HG03342 (cell line): Measurements from ENCODE around the gene STXBP5L.
"Not testable (repeated sequence)": the region's sequence is repeated elsewhere in the genome, so short reads cannot be mapped to it uniquely, and the experiment has no call there.

Experiments used
- ATAC-seq: cut with Tn5 transposase; IDR thresholded peaks from one replicate; pipeline ENCODE4 v1.9.1; 2021; ENCODE audit warnings: mild to moderate bottlenecking, moderate library complexity; ENCODE audit not compliant: unreplicated experiment

The STXBP5L gene

GRCh38 chr3:120908030-120908794 is at the start of gene STXBP5L:
Gene STXBP5L (plus strand): TSS chr3:120908205. CDS start chr3:120909579, 1,374 bp downstream.
- peak; percentile 98 for ATAC-seq

- no peak for ATAC-seq
Measured at GRCh38 chr3:120858521-120858920, 49.5 kb upstream of the STXBP5L start.

- no peak for ATAC-seq
Measured at GRCh38 chr3:120864541-120864940, 43.5 kb upstream of the STXBP5L start.

GRCh38 chr3:120875507-120875906 is 32.5 kb upstream of the STXBP5L start:
- ATAC-seq: no peak

GRCh38 chr3:120875989-120876388 is 32.0 kb upstream of the STXBP5L start:
- ATAC-seq: no peak

GRCh38 chr3:120879411-120879810 is 28.6 kb upstream of the STXBP5L start:
- ATAC-seq: no peak

GRCh38 chr3:120892921-120893320 is 15.1 kb upstream of the STXBP5L start:
- ATAC-seq: no peak

- no peak for ATAC-seq
Measured at GRCh38 chr3:120894316-120895057, 13.5 kb upstream of the STXBP5L start.

- not testable (repeated sequence) for ATAC-seq
Measured at GRCh38 chr3:120901716-120902115, 6.3 kb upstream of the STXBP5L start.

- ATAC-seq: no peak
Measured at GRCh38 chr3:120903221-120903620, 4.8 kb upstream of the STXBP5L start.

GRCh38 chr3:120907659-120908029 is 361 bp upstream of the STXBP5L start:
- ATAC-seq: no peak

GRCh38 chr3:120908795-120909601 is 993 bp downstream of the STXBP5L start:
- no peak for ATAC-seq

GRCh38 chr3:120909602-120909878 is 1.5 kb downstream of the STXBP5L start:
- no peak for ATAC-seq

GRCh38 chr3:120926146-120926545 is 18.1 kb downstream of the STXBP5L start:
- no peak for ATAC-seq

GRCh38 chr3:120928991-120929390 is 21.0 kb downstream of the STXBP5L start:
- ATAC-seq: no peak

GRCh38 chr3:120931593-120931992 is 23.6 kb downstream of the STXBP5L start:
- no peak for ATAC-seq

- no peak for ATAC-seq
Measured at GRCh38 chr3:120956143-120956542, 48.1 kb downstream of the STXBP5L start.

GRCh38 chr3:120982608-120983320 is 74.8 kb downstream of the STXBP5L start:
- no peak for ATAC-seq

- ATAC-seq: no peak
Measured at GRCh38 chr3:120983321-120983665, 75.3 kb downstream of the STXBP5L start.

GRCh38 chr3:120983841-120984240 is 75.8 kb downstream of the STXBP5L start:
- no peak for ATAC-seq

GRCh38 chr3:120985242-120985641 is 77.2 kb downstream of the STXBP5L start:
- ATAC-seq: no peak
